ENCODE data around the gene CASQ2.

DNA sequence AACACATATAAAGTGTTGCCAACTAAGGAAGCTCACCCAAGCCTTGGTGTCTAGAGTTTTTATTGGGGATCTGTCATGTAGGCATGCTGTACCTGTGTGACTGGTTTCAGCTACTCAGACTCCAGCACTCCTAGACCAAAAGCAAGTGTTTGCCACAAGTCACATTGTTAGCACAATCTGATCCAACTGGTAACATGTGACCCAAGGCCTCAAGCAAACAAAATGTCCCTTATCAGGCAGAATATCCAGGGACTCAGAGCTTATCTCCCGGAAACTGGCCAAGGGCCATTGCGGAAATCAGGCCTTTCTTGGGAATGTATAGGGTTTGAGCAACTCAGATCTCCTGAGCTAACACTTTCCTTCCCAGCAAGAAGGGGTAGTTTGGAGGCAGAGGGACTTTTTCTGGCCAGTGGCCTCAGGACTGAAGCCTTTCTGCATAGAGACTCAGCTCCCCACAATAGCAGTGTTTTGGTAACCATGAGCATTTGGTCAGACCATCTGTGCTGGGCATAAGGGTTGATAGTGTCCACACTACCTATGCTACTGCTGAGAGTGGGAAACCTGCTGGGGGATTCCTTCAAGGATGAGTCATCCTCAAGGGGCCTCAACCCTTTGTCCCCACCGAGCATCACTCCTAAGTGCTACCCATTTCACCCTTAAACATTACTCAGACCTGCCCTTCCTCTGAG, 42.8 kb upstream of the CASQ2 start:
- TF ChIP-seq, protein P1, sequence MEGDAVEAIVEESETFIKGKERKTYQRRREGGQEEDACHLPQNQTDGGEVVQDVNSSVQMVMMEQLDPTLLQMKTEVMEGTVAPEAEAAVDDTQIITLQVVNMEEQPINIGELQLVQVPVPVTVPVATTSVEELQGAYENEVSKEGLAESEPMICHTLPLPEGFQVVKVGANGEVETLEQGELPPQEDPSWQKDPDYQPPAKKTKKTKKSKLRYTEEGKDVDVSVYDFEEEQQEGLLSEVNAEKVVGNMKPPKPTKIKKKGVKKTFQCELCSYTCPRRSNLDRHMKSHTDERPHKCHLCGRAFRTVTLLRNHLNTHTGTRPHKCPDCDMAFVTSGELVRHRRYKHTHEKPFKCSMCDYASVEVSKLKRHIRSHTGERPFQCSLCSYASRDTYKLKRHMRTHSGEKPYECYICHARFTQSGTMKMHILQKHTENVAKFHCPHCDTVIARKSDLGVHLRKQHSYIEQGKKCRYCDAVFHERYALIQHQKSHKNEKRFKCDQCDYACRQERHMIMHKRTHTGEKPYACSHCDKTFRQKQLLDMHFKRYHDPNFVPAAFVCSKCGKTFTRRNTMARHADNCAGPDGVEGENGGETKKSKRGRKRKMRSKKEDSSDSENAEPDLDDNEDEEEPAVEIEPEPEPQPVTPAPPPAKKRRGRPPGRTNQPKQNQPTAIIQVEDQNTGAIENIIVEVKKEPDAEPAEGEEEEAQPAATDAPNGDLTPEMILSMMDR (IDR thresholded peaks at IDR 0.05; ENCODE audit: poor library complexity), result no peak
- TF ChIP-seq EZH2 (IDR thresholded peaks at IDR 0.05; ENCODE audit: borderline replicate concordance), result no peak
- TF ChIP-seq EZH2phosphoT487 (IDR thresholded peaks at IDR 0.05; ENCODE audit: low read depth, severe bottlenecking, unreplicated experiment), result no peak

All from hepatocyte (in vitro differentiated cells).